GM21360 (cell line): ENCODE measurements around the gene DEUP1.
"Not testable (repeated sequence)": the region's sequence is repeated elsewhere in the genome, so short reads cannot be mapped to it uniquely, and the experiment has no call there.

Experiments used
- ATAC-seq: cut with Tn5 transposase; IDR thresholded peaks from one replicate; pipeline ENCODE4 v1.9.1; 2021; ENCODE audit warnings: mild to moderate bottlenecking, moderate library complexity; ENCODE audit not compliant: unreplicated experiment

The DEUP1 gene

DNA sequence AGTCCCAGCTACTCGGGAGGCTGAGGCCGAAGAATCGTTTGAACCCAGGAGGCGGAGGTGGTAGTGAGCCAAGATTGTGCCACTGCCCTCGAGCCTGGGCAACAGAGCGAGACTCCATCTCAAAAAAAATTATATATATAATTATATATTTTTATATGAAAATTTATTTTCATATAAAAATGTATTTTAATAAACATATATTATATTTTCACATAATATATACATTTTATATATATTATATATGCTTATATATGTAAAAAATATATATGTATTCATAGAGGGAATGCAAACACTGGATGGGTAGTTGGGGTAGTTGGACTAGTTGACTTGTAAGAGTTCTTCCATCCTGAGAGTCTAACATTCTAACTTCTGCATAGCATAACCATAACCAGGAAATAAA, 20.3 kb downstream of the DEUP1 start:
- ATAC-seq, result no peak

DNA sequence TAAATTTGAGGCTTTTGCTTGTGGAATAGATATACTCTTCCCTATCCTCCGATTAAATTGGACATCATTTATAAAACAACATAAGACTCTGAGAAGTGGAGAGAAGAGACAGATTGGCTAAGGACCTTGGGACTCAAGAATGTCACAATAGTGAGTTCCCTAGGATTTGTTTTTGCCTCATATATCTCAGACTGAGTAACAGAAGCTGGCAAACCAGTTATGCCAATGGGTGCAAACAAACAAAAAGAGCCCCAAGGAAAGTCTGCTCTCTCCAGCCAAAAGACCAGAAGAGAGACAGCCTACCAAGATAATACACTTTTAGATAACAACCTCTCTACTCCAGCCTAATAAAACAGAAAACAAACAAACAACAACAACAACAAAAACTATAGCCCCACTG, 28.9 kb downstream of the DEUP1 start:
- no peak for ATAC-seq

- no peak for ATAC-seq
Observed at GRCh38 chr11:93361435-93361834, 30.9 kb downstream of the DEUP1 start.

DNA sequence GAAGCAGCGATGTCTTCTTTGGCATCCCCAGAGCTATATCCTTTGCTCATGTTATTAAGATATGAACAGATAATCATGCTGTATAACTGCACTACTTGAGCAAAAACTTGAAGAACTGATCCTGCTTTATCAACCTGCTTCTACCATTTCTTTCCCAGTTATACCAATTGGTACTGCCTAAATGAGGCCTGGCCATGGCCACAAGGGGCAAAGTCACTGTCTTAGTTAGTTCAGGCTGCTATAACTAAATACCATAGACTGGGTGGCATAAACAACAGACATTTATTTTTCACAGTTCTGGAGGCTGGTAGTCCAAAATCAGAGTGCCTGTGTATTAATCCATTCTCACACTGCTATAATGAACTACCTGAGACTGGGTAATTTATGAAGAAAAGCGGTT, 37.5 kb downstream of the DEUP1 start:
- no peak for ATAC-seq

DNA sequence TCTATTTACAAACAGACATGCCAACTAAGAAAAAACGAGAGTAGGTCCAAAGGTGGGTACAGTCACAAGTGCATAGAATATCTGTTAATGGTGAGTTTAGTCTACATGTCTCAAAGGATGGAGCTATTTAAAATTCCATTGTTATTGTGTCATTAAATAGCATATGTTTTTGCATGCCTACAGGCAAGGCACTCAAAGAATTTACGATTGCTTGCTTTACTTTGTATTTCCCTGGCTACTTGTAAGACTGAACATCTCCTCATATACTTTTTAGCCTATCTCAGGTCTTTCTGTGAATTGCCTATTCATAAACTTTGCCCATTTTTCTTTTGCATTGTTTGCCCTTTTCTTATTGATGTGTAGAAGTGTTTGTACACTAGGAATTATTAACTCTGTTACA, 39.7 kb downstream of the DEUP1 start:
- ATAC-seq, result no peak

- no peak for ATAC-seq
Observed at GRCh38 chr11:93389737-93390136, 59.2 kb downstream of the DEUP1 start.

DNA sequence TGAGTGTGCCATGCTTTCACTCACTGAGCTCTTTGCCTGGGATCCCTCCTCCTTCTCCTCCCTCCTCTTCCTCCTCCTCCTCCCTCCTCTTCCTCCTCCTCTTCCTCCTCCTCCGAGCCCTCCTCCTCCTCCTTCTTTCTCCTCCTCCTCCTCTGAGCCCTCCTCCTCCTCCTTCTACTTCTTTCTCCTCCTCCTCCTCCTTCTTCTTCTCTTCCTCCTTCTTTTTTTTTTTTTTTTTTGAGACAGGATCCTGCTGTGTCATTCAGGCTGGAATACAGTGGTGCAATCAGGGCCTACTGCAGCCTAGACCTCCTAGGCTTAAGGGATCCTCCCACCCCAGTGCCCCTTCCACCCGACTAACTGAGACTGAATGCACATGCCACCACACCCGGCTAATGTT, 62.3 kb downstream of the DEUP1 start:
- no peak for ATAC-seq

DNA sequence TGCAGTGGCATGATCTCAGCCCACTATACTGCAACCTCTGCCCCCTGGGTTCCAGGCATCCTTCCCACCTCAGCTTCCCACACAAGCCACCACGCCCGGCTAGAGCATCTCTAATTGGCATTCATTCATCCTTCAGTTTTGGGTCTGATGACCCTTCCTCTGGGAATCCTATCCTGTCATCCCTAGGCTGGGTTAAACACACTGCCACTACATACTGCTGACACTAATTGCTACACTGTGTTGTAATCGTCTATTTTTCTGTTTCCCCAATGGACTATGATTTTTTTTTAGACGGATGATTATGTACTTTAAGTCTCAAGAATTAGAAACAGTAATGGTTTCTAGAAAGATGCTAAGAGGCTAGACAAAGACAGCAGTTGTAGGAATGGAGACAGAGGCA, 62.8 kb downstream of the DEUP1 start:
- no peak for ATAC-seq

DNA sequence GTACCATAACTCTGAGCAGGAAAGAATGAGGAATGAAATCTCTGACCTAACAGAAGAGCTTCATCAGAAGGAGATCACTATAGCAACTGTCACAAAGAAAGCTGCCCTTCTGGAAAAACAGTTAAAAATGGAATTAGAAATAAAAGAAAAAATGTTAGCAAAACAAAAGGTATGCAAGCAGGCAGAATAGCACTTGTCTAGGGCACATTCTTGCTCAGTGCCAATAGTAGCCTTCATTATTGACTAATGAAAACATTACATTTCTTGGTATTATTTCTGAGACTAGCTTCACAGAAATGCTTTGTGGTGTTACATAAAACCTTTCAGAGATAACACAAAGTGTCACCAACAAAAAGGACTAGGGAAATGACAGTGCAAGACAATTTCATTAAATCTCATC, 63.9 kb downstream of the DEUP1 start:
- ATAC-seq, result no peak

DNA sequence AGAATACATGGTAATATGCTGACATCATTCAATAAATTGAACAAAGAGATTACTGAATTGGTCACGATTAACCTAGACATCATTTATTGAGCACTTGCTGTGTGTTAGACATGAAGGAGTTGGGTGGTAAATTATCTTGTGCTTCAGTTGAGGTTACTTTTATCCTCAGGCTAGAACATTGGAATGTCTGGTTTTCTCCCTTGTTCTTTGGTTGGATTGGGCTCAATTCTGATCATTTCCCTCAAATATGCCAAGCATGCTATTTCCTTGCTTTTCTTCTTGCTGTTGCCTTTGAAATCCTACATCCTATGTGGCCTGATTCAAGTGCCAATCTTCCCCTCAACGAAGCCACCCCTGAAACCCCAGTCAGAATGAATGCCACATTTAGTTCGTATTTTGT, 65.8 kb downstream of the DEUP1 start:
- ATAC-seq, result no peak

GRCh38 chr11:93403930-93404329, 73.4 kb downstream of the DEUP1 start:
- ATAC-seq, result no peak

DNA sequence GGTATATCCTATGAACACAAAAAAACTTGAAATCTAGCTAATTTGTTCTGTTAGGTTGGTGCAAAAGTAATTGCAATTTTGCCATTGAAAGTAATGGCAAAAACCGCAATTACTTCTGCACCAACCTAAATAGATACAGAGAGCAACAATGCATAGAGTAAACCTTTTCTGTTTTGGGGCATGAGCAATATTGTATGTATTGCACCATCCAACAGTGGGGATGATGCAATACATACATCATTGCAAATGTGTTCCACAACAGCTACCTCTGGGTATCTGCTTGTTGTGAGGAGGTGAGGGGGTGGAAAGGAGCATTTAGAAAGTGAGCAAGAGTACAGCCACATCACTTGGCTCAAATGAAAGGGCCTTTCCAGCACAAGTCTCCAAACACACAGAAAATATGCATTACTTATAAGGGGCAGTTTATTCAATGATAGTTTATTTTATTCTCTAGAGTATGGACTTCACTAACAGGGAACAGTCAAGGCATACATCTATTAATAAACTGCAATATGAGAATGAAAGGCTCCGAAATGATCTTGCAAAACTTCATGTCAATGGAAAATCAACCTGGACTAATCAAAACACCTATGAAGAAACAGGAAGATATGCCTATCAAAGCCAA, 77.3 kb downstream of the DEUP1 start:
- no peak for ATAC-seq

- no peak for ATAC-seq
Observed at GRCh38 chr11:93410441-93410840, 79.9 kb downstream of the DEUP1 start.

- ATAC-seq, result no peak
Observed at GRCh38 chr11:93411705-93412104, 81.2 kb downstream of the DEUP1 start.

DNA sequence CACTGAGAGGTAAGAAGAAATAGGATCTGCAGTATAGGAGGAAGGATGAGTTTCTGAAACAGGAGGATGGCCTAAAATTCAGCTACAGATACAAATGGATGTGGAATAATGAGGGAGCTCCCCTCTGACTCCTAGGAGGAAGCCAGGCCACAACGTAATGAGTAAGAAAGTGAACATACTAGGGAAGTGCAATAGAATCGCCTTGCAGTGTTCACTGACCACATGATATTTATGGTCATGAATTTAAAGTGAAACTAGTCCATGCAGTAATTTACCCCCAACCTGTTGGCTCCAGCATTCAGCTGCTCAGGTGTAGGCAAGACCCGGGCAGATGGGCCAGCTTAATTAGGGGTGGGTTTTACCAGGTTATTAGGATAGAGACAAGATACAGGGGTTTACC, 101.7 kb downstream of the DEUP1 start:
- ATAC-seq, result no peak

DNA sequence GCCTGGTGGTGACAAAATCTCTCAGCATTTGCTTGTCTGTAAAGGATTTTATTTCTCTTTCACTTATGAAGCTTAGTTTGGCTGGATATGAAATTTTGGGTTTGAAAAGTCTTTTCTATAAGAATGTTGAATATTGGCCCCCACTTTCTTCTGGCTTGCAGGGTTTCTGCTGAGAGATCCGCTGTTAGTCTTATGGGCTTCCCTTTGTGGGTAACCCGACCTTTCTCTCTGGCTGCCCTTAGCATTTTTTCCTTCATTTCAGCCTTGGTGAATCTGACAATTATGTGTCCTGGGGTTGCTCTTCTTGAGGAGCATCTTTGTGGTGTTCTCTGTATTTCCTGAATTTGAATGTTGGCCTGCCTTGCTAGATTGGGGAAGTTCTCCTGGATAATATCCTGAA, 112.7 kb downstream of the DEUP1 start:
- not testable (repeated sequence) for ATAC-seq

- ATAC-seq, result no peak
Observed at GRCh38 chr11:93444617-93445073, 114.1 kb downstream of the DEUP1 start.

- ATAC-seq, result no peak
Observed at GRCh38 chr11:93458286-93458685, 127.7 kb downstream of the DEUP1 start.

DNA sequence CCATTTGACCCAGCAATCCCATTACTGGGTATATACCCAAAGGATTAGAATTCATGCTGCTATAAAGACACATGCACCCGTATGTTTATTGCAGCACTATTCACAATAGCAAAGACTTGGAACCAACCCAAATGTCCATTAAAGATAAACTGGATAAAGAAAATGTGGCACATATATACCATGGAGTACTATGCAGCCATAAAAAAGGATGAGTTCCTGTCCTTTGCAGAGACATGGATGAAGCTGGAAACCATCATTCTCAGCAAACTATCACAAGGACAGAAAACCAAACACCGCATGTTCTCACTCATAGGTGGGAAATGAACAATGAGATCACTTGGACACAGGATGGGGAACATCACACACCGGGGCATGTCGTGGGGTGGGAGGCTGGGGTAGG, 133.1 kb downstream of the DEUP1 start:
- ATAC-seq, result not testable (repeated sequence)

- no peak for ATAC-seq
Observed at GRCh38 chr11:93464927-93465540, 134.5 kb downstream of the DEUP1 start.

- ATAC-seq, result no peak
Observed at GRCh38 chr11:93467054-93467453, 136.5 kb downstream of the DEUP1 start.

DNA sequence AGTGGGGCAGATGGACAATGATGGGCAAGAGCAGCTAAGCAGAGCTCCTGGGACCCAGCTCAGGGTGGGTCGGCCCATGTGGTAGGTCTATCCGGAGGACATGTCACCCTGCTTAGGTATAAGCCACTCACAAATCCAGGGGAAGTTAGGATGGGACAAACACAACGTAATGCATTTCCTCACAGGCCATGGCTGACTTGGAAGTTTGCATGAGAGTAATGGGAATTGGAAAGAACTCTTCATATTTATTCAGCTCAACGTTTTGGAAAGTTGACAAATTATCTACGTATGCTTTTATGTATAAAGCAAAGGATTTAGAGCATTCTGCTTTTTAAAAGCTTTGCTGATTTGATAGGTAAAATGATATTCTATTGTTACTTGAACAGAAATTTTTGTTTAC, 137.7 kb downstream of the DEUP1 start:
- ATAC-seq, result no peak

DNA sequence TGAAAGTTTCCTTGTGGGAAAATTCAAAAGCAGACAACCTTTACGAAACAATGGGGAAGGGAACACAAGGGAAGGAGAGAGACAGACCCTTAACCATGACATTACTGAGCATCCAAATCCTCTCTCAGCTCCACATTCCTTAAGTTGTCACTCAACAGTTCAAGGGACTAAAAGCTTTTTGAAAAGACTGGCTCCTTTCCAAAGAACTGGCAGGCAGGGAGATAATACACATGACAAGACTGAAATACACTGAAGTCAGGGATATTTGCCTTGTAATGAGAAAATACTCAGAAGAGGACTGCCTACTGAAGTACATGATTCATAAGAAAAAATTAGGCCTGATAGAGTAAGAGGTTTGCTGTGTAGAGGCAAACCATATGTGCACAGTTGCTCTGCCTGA, 143.6 kb downstream of the DEUP1 start:
- ATAC-seq, result no peak
